SIG-M5 treated with dmso at 0.1 percent for 504 hours (cell line): ENCODE results near the gene SALL4.
"Not testable (repeated sequence)": the region's sequence is repeated elsewhere in the genome, so short reads cannot be mapped to it uniquely, and the experiment has no call there.

Experiments
- DNase-seq: peaks from one replicate; lab custom pipeline; 2025; ENCODE audit not compliant: unreplicated experiment; lab: John Stamatoyannopoulos, UW

The SALL4 gene

DNA sequence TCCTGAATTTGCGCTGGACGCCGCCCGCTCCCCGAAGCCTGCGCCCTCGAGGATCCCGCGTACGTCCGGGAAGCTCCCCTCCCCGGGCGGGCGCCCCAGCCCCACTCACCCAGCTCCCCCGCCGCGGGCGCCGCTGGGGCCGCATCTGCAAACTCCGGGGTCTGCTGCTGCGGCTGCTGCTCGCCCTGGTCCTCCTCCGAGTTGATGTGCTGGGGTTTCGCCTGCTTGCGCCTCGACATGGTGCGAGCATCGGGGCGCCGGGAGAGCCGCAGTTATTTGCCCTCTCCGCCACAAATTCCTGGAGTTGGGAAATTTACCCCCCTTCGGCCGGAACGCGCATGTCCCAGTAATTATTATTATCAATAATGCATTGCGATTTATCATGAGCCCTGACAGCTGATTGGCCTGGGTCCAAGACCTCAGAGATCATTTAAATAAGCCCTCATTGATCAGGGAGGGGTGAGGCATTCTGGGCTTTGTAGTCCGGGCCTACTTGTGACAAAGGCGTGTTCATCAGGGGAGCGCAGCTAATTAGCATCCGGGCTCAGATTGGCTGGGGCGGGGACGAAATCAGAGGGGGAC is at the start of gene SALL4:
Gene SALL4, minus strand, starts transcription at position 352 of the 582 bp plus-strand sequence. Its CDS starts 113 bp downstream, at position 239.
- no peak for DNase-seq

DNA sequence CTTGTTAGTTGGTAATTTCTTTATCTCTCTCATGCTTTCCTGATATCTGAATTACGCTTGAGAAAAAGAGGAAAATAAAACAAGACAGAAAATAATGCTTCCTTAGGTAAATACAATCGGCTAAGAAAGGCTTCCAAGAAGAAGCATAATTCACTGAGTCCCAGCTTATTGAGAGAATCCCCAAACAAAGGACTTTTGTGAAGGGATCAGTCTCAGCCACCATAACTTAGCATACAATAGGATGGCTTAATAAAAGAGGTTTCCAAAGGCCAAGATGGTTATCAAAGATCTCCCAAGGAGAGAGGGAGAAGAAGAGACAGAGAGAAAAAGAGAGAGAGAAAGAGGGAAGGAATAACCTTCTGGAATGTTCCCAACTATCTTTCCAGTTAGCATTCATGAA is 46.0 kb upstream of the SALL4 start:
- no peak for DNase-seq

DNA sequence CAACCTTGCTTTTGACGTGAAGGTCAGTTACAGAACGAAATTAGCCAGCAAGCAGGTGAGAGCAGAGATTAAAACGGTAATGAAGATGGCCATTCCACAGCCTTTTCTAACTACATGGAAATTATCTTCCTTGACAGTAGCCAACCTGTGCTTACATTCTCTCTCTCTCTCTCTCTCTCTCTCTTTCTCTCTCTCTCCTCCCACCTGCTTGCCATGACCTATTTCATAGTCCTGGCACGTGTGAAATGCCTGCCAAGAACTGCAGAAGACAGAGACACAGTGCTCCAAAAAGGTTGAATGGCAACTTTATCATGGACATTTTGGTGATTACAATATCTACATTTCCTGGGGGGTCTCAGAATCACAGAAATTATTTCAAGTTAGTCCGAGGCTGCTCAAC is 38.5 kb upstream of the SALL4 start:
- DNase-seq = no peak

DNA sequence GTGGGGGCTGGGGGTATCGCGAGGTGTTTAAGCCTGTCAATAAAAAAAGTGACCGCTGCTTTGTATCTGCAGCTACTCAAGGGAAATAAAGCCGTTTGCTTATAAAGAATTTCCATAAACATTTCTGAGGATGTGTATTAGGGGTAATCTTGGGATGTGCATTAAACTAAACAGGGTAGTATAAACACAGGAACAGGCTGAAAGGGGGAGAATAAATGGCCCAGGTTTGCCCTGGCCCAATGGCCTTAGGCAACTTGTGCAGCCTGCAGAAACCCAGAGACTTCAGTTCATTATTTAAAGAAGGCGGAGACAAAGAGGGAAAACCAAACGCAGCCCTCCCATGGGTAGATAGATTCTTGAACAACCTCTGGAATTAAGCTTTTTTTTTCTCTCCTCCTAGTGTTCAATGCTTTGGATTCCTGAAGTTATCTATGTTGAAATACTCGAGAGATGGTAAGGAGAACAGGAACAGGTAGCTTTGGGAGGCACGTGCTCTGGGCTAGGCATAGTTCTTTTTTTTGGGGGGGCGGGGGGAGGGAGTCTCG is 35.6 kb upstream of the SALL4 start:
- no peak for DNase-seq

DNA sequence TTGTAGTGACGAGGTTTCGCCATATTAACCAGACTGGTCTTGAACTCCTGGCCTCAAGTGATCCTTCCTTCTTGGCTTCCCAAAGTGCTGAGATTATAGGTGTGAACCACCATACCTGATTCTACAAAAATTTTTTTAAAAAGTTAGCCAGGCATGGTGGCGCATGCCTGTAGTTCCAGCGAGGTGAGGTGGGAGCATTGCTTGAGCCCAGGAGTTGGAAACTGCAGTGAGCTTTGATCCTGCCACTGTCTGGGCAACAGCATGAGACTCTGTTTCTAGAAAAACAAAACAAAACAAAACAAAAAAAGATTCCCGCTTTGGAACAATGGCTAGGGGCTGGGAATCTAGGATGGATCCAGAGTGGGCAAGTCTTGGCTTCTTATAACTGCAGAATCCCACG is 35.1 kb upstream of the SALL4 start:
- no peak for DNase-seq

DNA sequence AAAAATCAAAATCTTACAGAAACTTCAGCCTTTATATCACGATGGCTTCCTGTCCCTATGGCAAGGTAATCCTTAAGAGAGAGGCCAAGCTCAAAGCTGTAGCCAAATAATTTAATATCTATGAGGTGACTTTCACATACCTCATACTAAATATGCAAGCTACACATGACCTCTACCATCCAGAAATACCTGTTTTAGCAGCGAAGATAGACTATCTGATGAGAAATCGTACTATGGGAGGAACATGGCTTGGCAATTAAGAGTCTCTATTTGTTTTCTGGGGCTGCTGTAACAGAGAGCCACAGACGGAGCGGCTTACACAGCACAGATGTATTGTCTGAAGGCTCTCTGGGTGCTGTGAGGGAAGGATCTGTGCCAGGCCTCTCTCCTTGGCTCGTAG is 31.0 kb upstream of the SALL4 start:
- DNase-seq = peak; percentile 95

DNA sequence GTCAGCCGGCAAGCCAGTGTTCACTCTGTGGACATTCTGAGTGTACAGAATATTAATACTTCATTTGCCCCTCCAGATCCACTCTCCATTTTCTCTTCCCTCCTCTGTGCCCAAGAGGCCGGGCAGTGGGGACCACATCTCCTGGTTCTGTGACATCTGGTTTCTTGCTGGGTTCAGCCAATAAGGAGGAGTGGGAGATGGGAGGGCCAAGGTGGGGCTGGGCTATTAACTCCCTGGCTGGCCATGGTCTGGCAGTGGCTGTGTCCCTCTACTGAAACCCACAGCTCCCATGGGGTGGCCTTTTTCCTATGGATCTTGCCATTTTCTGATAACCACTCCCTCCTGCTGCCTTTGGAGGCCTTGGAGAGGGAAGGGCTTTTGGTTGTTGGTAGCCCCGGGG is 30.0 kb upstream of the SALL4 start:
- no peak for DNase-seq

DNA sequence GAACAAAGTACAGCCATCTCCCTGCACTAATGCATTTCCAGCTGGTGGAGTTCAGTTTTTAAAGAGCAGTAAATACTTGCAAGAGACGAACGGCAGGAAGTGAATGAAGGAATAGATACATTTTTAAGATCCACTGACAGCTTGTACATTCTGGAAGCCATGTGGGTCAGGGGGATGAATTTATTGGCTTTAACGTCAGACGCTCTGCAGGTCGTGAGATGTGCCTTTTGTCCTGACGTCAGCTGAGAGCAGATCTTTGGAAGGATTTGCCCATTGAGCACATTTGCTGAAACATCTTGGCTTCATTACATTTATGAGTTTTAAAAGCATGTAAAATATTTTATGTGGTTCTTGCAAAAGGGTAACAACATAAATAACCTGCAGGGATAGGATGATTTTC is 29.5 kb upstream of the SALL4 start:
- no peak for DNase-seq

DNA sequence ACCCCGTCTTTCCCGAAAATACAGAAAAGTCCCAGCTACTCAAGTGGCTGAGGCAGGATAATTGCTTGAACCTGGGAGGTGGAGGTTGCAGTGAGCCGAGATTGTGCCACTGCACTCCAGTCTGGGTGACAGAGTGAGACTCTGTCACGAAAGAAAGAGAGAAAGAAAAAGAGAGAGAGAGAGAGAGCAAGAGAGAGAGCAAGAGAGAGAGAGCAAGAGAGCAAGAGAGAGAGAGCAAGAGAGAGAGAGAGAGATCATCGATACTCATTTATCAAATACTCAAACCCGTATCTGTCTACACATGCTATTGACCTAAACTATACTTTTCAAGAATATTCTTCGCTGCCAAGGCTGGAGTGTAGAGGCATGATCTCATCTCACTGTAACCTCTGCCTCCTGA is 28.2 kb upstream of the SALL4 start:
- DNase-seq = no peak

DNA sequence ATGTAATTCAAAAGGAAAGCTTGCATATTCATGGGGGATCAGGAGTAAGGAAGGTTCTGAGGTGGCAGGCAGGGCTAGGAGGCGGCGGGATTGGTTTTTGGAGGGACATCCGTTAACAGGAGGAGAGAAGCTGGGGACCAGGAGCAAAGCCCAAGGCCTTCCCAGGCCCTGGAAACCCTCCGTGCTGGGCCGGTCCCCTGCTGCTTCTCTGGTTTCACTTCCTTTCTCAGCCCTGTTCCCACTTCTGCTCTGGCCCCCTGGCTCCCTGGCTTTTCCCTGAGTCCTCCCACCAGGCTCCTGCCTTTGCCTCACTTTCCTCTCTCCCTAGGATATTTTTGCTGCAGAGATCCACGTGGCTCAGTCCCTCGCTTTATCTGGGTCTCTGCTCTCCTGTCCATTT is 26.4 kb upstream of the SALL4 start:
- peak; percentile 36 for DNase-seq

DNA sequence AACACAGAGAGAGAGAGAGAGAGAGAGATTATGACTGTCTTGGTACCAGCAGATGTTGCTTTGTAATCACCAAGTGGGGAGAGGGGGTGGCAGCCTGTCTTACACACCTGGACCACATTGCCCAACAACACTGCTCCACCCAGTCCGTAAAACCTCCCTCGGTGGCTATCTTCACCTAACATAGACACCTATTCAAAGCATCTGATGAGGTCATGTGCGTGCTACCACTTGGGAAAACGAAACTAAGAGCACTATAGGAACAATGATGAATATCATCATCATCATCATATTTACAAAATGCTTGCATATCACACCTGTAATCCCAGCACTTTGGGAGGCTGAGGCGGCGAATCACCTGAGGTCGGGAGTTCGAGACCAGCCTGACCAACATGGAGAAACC is 24.1 kb upstream of the SALL4 start:
- DNase-seq = no peak

DNA sequence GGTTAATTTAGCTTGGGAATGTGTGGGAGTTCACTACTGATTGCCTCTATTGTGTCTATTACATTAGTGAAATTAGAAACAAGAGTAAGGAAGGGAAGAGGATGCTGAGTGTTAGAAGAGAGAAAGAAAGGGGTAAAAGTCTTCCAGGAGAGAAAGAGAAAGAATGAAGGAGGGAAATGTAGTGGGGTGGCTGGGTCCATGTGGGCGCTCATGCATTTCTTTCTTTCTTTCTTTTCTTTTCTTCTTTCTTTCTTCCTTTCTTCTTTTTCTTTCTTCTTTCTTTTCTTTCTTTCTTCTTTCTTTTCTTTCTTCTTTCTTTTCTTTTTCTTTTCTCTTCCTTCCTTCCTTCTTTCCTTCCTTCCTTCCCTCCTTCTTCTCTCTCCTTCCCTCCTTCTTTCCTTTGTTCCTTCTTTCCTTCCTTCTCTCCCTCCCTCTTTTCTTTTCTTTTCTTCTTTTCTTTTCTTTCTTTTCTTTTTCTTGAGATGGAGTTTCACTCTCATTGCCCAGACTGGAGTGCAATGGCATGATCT is 16.2 kb upstream of the SALL4 start:
- DNase-seq = no peak

DNA sequence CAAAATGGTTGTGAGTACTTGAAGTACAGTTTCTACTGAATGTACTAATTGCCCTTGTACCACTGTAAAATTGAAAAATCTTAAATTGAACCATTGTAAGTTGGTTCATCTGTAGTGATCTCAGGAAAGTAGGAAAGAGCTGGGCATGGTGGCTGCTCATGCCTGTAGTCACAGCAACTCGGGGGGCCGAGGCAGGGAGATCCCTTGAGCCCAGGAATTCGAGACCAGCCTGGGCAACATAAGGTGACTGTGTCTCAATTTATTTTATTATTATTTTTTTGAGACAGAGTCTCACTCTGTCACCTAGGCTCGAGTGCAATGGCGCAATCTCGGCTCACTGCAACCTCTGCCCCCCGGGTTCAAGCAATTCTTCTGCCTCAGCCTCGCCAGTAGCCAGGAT is 14.5 kb upstream of the SALL4 start:
- DNase-seq = not testable (repeated sequence)

DNA sequence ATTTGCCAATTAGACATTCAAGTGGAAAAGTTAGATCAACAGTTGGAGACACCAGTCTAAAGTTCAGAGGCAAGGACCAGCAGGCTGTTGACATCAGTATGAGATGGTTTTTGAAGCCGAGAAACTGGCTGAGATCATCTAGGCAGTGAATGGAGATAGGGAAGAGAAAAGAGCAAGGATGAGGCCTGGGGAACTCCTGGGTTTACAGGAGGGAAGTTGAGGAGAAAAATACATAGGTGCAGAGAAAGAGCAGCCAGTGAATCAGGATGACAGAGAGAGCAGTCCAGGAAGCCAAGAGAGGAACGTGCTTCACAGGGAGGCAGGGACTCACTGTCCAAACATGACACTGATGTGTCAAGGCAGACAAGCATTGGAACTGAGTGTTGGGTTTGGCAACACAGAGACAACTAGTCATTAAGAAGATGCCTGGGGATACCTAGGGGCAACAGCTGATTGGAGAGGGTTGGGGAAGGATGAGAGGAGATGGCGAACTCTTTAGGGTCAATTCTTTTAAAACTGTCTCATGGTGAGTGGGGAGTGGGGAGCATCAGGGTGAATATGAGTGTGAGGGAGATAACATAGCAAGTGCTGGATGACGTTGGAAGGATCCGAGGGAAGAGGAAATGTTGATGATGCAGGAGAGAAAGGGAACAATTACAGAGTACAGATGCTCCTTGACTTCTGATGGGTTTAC is 13.2 kb upstream of the SALL4 start:
- no peak for DNase-seq

DNA sequence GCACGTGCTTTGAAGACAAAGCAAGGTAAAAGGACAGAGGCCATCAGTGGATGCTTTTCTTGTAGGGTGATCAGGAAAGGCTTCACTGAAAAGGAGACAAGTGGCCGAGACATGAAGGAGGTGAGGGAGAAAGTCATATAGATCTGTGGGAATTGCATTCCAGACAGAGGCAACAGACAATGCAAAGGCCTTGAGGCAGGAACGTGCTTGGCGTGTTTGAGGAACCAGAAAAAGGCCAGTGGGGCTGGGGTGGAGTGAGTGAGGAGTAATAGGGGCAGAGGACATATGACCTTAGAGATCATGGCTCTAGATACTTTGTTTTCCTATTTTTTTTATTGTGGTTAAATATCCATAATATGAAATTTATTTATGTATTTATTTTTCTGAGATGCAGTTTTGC is 10.5 kb upstream of the SALL4 start:
- DNase-seq = no peak

DNA sequence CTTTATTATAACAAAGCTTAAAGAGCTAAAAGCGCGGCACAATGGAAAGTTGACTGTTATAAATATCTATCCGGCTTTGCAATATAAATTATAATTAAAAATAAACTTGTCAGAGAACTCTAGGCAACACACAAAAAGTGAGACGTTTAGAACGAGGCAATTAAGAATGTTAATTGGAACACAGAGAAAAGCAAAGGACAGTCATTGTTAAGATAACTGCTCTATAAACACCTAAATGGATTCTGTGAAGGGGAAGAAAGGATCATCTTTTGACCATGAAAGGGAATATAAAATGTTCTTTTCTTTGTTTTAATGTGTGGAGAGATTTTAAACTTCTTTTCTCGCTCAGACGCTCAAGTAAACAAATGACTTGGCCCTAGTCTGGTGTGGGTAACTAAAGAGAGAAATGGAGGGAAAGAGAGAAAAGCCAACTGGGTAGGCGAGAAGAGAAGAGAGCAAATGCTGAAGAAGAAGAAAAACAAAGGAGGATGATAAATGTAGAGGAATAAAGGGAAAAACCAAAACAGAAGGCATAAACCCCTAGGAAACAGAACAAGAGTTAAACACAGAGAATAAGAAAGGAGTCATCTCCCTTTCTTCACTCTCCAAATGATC is 9.3 kb upstream of the SALL4 start:
- no peak for DNase-seq

DNA sequence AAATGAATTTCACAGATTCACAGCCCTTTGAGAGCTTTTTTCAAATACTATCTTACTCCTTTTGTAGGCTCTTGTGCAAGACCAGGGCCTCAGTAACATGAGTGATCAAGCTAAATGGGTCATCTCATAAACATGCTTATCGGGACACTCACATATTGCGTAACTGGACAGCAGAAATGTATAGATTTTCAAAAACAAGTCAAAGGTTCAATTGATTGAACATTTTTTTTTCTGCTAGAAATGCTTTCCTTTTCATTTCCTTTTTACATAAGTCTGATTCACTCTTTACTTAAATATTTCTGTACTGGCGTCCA is 8.7 kb upstream of the SALL4 start:
- no peak for DNase-seq

DNA sequence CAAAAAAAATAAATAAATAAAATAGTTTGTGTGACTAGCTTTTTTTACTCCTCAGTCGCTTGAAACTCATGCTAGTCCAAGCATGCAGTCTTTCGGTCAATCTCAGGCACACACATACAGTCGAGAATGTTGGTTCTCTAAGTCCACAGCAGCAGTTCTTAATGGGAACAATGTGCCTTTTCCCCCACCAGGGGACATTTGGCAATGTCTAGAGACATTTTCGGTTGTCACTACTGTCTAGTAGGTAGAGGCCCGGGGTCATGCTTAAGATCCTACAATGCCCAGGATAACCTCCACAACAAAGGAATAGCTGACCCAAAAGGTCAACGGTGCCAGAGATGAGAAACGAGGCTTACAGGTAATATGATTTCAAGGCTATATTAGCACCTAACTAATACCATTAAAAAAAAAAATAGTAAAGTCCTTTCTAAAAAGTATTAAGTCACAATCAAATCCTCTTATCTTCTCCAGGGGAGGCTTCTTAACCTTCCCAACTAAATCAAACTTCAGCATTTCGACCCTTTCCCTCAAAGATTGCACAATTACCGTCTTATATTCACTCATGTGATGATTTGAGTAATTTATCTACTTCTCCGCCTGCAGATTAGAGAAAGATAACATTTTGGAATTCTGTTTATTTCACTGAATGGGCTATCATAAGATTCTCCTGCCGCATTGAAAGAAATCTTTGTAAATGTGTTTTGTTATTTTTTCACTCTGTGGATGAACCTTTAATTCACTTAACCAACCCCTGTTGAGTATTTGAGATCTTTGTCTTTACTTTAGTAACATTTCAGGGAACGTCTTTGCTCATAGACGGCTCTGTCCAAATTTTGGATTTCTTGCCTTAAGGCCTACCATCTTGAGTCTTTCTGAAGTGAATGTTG is 8.1 kb upstream of the SALL4 start:
- no peak for DNase-seq

DNA sequence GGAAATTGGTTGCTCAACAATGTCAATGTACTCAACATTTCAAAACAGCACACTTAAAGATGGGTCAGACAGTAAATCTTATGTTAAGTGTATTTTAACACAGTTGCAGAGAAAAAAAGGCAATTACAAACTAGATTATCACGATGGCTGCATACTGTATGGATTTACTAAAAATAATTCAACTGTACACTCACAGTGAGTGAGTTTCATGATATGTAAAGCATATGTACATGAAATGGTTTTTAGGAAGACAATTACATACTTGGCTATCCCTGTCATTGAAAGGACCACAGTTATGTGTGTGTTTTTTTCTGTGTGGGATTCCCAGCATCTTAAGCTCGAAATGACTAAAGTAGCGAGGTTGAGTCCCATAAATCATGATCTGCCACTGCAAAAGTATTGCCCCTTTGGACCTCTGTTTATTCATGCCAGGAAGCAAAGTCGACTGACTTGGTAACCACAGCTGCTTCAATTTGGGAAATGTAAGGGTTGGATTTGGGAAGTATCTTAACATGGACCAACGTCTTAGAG is 5.5 kb upstream of the SALL4 start:
- DNase-seq = no peak

DNA sequence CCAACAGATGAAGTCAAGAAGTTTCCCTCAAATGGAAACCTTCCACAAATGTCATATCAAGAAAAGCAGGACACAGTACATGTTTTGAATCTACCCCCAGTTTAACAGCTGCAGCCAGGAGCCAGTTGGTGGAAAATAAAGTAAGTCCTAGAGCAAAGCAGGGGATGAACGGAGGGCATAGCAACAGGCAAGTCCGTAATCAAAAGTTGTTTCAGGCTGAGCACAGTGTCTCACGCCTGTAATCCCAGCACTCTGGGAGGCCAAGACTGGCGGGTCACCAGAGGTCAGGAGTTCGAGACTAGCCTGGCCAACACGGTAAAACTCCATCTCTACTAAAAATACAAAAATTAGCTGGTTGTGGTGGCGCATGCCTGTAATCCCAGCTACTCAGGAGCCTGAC is 2.4 kb upstream of the SALL4 start:
- no peak for DNase-seq
